Measurements from ENCODE around the gene CIP2A. TPM values are rescaled to one million over a fixed set of nuclear protein-coding genes. Genes with fewer than 3 reads are reported as not detected.
"Not testable (repeated sequence)": the region's sequence is repeated elsewhere in the genome, so short reads cannot be mapped to it uniquely, and the experiment has no call there.

CIP2A gene
- polyA plus RNA-seq (2014; cell fraction: cytosol; rRNA removed), result 34.8 and 43.8 TPM in 2 replicates
- 66.1 and 67.2 TPM in 2 replicates for polyA plus RNA-seq (2014; cell fraction: nucleus; rRNA removed)

DNA sequence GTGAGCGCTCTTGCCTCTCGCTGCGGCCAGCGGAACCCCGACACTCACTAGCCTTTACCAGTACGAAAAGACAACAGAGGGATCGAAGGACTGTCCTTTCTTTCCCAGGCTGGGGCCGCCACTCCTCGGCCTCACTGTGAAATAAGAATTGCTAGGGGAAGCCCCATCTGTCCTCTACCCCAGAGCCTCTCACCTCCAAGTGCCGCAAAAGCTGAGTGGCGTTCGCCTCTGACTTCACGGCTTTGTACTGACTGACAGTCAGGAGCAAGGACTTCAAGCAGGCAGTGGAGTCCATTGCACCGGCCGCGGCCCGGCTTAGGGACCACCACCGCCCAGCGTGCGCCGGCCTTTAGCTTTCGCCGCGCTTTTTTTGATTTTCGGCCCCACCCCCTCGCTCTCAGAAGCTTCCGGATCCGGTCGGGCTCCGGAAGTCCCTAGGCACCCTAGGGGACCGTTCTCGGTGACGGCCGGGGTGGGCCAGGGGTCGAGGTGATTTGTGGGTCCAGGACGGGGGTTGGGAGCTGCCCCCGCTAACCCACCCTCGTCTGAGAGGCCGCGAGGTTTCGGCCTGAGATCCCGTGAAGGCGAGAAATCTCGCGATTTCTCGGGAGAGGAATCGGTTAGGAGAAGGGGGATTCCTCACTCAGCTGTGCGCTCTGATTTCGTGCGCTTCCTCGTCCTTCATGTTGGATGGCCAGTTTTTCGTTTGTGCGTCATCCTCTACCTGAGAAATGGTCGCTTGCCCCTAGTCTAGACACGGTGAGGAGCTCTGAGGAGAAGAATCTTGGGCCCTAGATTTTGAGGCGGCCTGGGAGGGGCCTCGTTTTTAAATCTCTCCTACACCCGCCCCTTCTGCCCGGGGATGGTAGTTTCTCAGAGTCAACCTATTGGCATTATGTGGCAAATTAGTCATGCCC, at the start of gene CIP2A, which contains the start of gene DZIP3:
CIP2A (minus strand) TSS at position 358 of the 917 bp plus-strand sequence; CDS start at position 295, 63 bp downstream.
DZIP3 (plus strand) TSS at position 642 of the 917 bp plus-strand sequence. CDS start 15,685 bp downstream, outside the sequence.
- peak; percentile 98 for DNase-seq (ENCODE audit: low spot score)

- no peak for DNase-seq (ENCODE audit: low spot score)
Observed at GRCh38 chr3:108629974-108630373, 40.7 kb upstream of the CIP2A start.

GRCh38 chr3:108623504-108623903, 34.3 kb upstream of the CIP2A start:
- DNase-seq (ENCODE audit: low spot score), result no peak

DNA sequence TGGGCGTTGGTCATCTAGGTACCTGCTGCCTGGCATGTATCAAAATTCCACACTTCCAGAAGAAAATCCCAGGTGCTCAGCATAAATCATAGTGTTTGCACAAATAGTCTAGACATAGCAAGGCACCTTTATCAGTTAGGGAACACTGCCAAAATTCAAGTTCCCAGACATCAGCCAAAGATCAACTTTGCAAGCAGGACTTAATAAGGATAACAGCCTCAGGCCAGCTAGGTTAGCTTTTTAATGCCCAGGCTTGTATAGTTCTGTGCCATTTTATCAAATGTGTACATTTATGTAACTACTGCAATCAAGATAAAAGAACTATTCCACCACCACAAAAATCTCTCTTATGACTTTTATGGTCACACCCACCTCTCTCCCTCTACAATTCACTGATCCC, 31.0 kb upstream of the CIP2A start:
- no peak for DNase-seq (ENCODE audit: low spot score)

DNA sequence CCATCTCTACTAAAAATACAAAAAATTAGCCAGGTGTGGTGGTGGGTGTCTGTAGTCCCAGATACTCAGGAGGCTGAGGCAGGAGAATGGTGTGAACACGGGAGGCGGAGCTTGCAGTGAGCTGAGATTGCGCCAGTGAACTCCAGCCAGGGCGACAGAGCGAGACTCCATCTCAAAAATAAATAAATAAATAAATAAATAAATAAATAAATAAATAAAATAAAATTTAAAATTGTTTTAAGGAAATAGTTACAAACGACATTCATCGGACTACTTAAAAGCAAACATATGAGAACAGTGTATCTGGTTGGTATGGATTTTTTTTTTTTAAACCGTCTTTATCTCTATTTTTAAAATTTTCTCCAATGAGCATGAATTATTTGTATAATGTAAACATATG, 26.9 kb upstream of the CIP2A start:
- DNase-seq (ENCODE audit: low spot score), result not testable (repeated sequence)

DNA sequence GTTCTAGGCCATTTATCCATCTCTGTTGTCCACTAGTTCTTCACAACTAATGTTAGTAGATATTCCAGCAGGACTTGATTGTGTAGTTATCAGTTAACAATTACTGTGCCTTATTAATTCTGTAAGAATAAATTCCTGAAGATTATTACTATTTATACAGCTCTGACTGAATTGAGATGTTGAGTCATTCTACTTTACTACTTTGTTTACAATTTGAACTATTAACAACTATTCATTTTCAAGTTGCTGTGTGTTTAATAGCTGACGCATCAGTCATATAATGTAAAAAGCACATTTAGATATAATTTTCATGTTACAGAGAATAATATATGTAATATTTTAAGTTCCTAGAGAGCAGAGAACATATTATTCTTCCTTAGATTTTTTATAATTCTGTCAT, 21.4 kb upstream of the CIP2A start:
- no peak for DNase-seq (ENCODE audit: low spot score)

- DNase-seq (ENCODE audit: low spot score), result no peak
Observed at GRCh38 chr3:108608750-108609149, 19.5 kb upstream of the CIP2A start.

DNA sequence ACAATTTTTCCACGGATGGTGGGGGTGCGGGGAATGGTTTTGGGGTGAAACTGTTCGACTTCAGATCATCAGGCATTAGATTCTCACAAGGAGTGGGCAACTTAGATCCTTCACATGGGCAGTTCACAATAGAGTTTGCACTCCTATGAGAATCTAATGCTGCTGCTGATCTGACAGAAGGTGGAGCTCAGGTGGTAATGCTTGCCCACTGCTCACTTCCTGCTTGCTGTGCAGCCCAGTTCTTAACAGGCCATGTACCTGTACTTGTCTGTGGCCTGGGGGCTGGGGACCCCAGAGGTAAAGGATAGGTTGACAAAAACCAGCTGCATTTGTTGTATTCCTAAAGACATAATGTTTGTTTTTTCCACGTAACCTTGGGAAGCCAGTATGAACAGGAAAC, 16.3 kb upstream of the CIP2A start:
- no peak for DNase-seq (ENCODE audit: low spot score)

DNA sequence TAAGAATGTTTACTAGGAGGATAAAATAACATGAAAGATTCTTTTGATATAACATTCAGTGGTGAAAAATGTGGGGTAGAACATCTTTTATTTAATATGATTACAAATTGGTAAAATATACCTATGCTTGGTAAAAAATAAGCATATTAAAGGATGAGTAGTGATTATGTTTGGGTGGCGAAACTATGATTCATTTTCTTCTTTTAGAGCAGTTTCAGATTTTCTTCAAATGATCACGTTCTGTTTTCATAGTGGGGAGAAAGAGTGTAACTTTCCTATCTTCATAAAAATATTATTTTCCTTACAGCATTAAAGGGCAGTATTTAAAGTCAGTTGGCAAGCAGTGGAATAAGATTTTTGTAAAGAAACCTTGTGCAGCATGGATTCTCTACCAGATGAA, 15.8 kb upstream of the CIP2A start:
- DNase-seq (ENCODE audit: low spot score), result no peak

GRCh38 chr3:108603691-108604090, 14.5 kb upstream of the CIP2A start:
- DNase-seq (ENCODE audit: low spot score), result no peak

DNA sequence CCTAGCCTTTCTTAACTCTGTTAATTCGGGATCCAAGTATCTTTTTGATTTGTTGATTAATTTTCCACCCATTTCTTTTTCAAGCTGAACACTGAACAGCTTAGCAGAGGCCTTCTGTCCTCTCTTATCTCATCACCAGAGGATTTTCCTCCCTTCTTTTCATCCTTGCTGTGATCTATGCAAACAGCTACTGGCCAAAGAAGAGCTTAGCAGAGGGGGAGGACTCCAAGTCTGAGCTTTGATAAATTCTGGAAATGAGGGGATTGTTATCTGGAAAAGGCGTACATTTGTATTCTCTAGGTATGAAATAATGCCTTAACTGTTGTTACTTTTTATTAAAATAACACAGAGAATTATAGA, 13.7 kb upstream of the CIP2A start:
- no peak for DNase-seq (ENCODE audit: low spot score)

DNA sequence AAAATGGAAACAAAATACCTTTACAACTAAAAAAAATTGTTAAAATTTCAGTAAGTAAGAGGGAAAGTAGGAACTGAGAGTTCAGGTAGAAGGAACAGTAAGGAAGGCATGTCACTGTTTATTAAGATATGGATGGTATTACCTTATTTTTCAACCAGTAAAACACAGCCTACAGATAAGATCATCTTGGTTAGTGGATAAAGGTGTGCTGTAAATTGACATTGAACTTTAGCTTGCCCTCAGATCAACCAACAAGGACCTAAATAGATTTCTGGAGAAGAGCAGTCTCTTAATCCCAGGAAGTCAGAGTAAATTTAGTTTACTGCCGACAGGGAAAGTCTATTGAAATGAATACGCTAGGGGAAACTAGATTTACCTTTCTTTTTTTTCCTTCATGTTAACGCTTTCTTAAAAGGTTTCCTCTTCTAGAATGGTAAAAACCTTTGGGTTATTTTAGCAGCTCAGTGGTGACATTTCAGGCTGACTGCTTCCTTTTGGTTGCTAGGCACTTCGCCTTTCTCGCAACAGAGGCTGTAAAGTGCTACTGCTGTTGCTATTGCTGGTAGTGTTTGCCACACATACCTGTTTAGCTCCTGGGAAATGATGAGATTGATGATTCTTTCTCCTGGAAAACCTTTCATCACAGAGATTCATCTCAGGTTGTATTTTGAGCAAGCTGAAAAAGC, 13.2 kb upstream of the CIP2A start:
- DNase-seq (ENCODE audit: low spot score), result peak; percentile 12

GRCh38 chr3:108599677-108600409, 10.6 kb upstream of the CIP2A start:
- no peak for DNase-seq (ENCODE audit: low spot score)

DNA sequence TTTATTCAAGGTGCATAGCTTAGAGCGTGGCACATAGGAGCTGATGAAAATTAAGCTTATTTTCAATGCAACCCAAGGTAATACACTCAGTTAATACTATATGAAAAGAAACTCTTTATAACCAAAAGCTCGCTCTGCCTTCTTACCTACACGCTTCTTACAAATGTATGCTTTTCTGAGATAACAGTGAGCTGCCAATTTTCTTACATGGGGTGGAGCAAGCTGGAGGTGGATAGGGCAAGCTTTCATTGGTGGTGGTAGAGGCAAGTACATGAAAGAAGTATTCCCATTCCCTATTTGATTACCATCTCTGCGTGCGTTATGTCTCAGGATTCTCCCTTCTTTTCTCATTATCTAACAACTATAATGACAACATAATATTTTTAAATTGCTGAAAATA, 9.1 kb upstream of the CIP2A start:
- DNase-seq (ENCODE audit: low spot score), result no peak

DNA sequence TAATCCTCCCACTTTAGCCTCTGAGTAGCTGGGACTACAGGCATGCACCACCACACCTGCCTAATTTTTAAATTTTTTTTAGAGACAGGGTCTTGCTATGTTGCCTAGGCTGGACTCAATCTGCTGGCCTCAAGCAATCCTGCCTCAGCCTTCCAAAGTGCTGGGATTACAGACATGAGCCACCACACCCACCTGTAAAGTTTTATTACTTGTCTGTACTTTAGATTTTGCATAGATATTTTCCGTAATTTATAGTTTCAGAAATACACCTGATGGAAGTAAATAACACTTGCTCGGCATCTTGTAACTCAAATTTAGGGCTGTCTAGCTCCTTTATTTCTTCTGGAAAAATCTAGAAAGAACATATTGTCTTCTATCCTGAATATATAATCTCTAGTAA, 6.1 kb upstream of the CIP2A start:
- DNase-seq (ENCODE audit: low spot score), result no peak

DNA sequence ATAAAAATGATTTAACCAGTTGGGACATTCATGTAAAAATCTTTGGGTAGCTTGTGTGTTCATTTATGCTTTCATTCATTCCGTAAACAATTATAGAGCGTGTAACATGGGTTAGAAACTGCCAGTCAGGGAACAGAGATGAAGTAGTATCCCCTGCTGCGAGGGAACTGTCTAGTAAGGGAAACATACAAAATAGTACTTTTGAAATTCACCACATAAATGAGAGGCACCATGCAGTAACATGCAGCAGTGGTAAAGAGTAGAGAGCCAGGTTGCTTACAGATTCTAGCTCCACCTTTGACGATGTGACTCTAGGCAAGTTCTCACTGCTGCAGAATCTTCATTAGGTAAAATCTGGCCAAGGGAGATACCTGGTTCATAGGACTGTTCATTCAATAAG, 1.2 kb upstream of the CIP2A start:
- DNase-seq (ENCODE audit: low spot score), result no peak

GRCh38 chr3:108589998-108590323, 723 bp upstream of the CIP2A start:
- DNase-seq (ENCODE audit: low spot score), result no peak

- no peak for DNase-seq (ENCODE audit: low spot score)
Observed at GRCh38 chr3:108588601-108589000, 637 bp downstream of the CIP2A start.

DNA sequence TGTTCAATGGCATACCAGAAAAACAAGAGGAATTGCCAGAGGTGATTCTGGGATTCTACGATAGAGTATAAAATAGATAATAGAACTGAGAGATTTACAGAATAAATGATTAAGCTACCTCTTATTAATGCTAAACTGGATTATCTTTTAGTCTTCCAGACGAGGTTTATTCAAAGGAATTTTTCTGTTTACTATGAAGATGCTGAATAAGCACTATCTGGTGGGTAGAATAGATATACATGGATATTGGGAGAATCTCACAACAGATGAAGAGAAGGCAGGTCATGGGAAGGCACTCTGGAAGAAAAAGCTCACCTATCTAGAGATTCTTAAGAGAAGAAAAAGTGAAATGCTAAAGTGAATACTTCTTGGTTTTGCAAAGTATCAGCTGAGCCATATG, 11.2 kb downstream of the CIP2A start:
- DNase-seq (ENCODE audit: low spot score), result no peak

- DNase-seq (ENCODE audit: low spot score), result no peak
Observed at GRCh38 chr3:108569336-108569735, 19.9 kb downstream of the CIP2A start.

- no peak for DNase-seq (ENCODE audit: low spot score)
Observed at GRCh38 chr3:108566599-108566998, 22.6 kb downstream of the CIP2A start.

- DNase-seq (ENCODE audit: low spot score), result no peak
Observed at GRCh38 chr3:108565506-108565905, 23.7 kb downstream of the CIP2A start.
